Stimulated activated CD8-positive, alpha-beta memory T cell treated with anti-CD3 and anti-CD28 coated beads, Interleukin-4, amount 100 ng/mL, for 24 hours (primary cell): ENCODE data around the gene C2orf80.
"Not testable (repeated sequence)": the region's sequence is repeated elsewhere in the genome, so short reads cannot be mapped to it uniquely, and the experiment has no call there.

Source experiments
- DNase-seq: peaks from one replicate; pipeline ENCODE4 v3.0.0-alpha.2; 2020; ENCODE audit warnings: low read depth

Gene C2orf80

GRCh38 chr2:208135794-208136715, 53.8 kb downstream of the C2orf80 start:
- no peak for DNase-seq

GRCh38 chr2:208134928-208135586, 54.8 kb downstream of the C2orf80 start:
- DNase-seq, result no peak

DNA sequence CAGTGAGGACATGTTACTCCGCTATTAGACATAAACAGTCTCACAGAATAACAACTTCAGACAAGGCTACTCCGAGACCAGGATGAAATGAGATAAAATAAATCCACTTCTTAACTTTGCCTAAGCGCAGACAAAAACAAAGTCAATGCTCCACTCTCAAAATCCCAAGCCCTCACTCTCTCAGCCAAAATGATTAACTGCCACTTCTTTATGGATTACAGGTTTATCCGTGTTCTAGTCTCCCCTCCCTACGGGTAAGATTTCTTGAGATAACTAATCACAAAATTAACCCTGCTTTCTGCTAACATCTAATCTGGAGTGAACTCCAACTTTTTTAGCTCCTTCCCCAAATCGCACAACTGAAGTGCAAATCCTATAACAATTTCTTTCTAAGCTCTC, 59.1 kb downstream of the C2orf80 start:
- no peak for DNase-seq

DNA sequence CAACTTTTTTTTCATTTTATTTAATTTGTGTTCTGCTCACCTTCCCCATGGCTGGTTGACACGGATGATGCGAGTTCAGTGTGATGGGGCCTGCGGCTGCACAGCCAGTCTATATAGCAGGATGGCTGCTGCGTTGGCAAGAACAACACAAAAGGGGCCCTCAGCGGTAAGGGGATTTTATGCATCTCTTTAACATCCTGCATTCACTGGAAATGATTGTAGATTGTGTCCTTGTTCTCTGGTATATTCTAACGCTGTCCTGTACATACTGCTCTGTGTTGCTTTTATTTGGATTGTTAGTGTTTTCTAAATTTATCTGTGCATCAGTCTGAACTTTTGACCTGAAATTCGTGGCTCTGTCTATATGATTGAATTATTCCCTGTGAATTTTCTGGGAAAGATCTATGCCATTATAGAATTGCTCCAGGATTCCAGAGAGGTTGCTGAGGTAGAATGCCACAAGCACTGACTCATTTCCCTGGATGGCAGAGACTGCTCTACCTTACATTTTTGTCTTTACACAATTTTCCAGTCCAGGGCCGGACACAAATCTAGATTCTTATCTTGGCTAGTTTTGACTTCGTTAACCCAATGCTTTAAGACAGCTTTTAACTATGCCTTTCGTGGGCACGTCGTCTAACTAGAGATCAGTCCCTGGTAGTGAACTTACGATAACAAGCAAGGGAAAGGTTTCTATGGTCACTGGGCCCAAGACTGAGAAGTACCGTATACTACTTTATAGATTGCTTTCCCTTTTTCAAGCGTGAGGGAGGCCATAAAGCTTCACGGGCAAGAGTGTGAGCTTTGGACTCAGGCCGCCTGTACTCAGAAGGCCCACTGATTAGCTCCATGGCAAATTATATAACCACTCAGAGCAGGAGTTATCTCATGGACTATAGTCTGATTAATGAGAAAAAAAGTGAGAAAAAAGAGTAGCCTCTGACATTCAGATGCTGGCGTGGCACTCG, 59.8 kb downstream of the C2orf80 start, which contains the start of gene CRYGC:
Gene CRYGC (minus strand): TSS at position 85 of the 968 bp plus-strand sequence. CDS start 36 bp downstream, at position 49.
- DNase-seq, result no peak

DNA sequence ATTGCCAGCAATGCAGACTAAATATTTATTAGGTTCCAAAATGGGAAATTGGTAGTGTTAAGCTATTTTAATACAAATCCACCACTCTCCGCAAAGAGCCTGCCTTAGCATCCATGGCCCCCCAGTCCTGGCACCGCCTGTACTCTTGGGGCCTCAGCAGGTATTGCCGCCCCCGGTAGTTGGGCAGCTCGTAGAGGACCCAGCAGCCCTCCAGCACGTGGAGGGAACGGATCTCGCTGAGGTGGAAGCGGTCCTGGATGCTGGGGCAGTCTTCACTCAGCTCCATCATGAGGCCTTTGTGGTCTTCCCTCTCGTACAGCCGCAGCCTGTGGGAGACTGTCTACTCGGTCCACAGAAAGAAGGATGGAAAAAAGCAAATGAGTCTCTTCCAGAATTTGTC, 61.7 kb downstream of the C2orf80 start:
- DNase-seq, result no peak

DNA sequence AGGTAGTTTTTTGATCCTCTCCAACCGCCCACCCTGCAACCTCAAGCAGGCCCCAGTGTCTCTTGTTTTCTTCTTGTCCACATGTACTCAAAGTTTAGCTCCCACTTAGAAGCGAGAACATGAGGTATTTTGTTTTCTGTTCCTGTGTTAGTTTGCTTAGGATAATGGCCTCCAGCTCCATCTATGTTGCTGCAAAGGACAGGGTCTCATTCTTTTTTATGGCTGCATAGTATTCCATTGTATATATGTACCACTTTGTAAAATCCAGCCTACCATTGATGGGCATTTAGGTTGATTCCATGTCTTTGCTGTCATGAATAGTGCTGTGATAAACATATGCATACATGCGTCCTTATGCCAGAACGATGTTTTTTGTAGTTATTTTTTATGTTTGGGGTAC, 62.7 kb downstream of the C2orf80 start:
- no peak for DNase-seq

- DNase-seq, result no peak
Observed at GRCh38 chr2:208125251-208125650, 64.6 kb downstream of the C2orf80 start.

DNA sequence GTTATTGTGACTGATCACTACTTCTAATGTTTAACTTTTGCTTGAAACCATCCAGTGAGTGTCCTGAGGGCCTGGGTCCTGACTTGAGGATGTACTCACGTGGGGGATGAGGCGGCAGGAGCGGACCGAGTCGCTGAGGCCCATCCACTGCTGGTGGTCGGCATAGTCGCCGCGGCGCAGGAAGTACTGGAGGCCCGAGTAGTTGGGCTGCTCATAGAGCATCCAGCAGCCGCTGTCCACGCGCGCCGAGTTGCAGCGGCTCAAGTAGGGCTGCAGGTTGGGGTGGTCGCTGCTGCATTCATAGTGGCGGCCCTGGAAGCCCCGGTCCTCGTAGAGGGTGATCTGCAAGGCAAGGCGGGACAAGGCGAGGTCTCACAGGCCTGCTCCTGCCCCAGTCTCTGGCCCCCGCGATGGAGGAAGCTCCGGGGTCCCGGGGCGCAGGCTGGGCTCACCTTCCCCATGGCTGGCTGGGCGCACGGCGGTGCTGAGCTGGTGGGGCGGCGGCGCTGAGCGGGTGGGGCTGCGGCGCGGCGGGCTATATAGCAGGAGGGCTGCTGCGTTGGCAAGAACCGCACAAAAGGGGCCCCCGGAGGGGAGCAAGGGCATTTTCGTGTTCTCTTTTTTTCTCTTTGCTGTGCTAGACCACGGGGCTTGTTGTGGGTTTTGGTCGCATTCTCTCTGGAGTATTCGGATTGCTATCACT, 65.7 kb downstream of the C2orf80 start, which contains the start of gene CRYGD:
Gene CRYGD (minus strand): TSS at position 512 of the 703 bp plus-strand sequence. CDS start 51 bp downstream, at position 461.
- DNase-seq, result not testable (repeated sequence)

DNA sequence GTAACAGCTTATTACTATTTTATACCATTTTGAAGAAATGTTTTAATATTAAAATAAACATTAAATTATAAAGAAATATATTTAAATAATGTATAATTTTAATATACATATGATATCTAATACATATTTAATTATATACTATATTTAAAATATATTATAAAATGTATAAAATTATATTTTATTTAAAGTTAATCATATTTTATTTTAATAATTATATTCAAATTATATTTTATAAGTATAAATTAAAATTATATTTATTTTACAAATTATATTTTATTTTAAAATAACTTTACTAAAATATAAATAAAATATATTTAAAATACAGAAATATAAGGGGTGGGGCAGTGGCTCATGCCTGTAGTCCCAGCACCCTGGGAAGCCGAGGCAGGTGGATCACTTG, 67.6 kb downstream of the C2orf80 start:
- DNase-seq, result no peak

GRCh38 chr2:208118918-208119317, 70.9 kb downstream of the C2orf80 start:
- DNase-seq, result no peak

GRCh38 chr2:208117390-208117789, 72.4 kb downstream of the C2orf80 start:
- not testable (repeated sequence) for DNase-seq
